Tibial nerve (tissue), 4 donors: ENCODE results near the gene ZFPM1. TPM values are rescaled to one million over a fixed set of nuclear protein-coding genes. Genes with fewer than 3 reads are reported as not detected.

Experiments
- DNase-seq, 2 donors: peaks; one replicate each; pipeline ENCODE4 v3.0.0-alpha.2; 2019; ENCODE audit warnings: low spot score in 2 of 2
- H3K27ac ChIP-seq, 4 donors: fragments of 200-600 bp; sonication (generic) in 3 of 4; one replicate each; pipeline ENCODE4 v1.5.1; 2017 to 2019; ENCODE audit warnings: mild to moderate bottlenecking in 1 of 4
- H3K27me3 ChIP-seq, 2 donors: fragments of 200-600 bp; sonication (generic) in 1 of 2; one replicate each; pipeline versions ENCODE4 v1.5.1 to v1.6.0; 2017 to 2019
- H3K36me3 ChIP-seq, 3 donors: fragments of 200-600 bp; sonication (generic); one replicate each; pipeline ENCODE4 v1.5.1; 2018 to 2019
- H3K4me1 ChIP-seq, 4 donors: fragments of 200-600 bp; sonication (generic) in 3 of 4; one replicate each; pipeline ENCODE4 v1.5.1; 2017 to 2019
- H3K4me3 ChIP-seq, 4 donors: fragments of 200-600 bp; sonication (generic) in 3 of 4; one replicate each; pipeline ENCODE4 v1.5.1; 2017 to 2019; ENCODE audit warnings: mild to moderate bottlenecking in 1 of 4, moderate library complexity in 1 of 4
- H3K9me3 ChIP-seq, 4 donors: fragments of 200-600 bp; sonication (generic) in 3 of 4; one replicate each; pipeline ENCODE4 v1.5.1; 2017 to 2019
- CTCF ChIP-seq, 5 experiments: fragments of 200-600 bp in 3 of 5; fragments of 450-650 bp in 2 of 5; sonication (generic) in 3 of 5; IDR thresholded peaks; one replicate each; pipeline ENCODE4 v1.5.1; 2016 to 2019; ENCODE audit warnings: antibody characterized with exemption in 5 of 5, mild to moderate bottlenecking in 3 of 5, moderate library complexity in 2 of 5
- EP300 ChIP-seq, 2 donors: sonication (generic); formaldehyde crosslinking; IDR thresholded peaks; one replicate each; pipeline ENCODE4 v1.6.1; 2017; ENCODE audit warnings: antibody characterized with exemption in 2 of 2, mild to moderate bottlenecking in 1 of 2
- POLR2A ChIP-seq, 2 donors: fragments of 450-650 bp; IDR thresholded peaks; one replicate each; pipeline ENCODE4 v1.6.1; 2017; ENCODE audit warnings: antibody characterized with exemption in 2 of 2, mild to moderate bottlenecking in 2 of 2, moderate library complexity in 2 of 2
- WGBS, 2 donors: methylation state at CpG; one replicate each; pipeline ENCODE4 v1.1.5; 2018; 5-methylcytosine and 5-hydroxymethylcytosine counted together
- total RNA-seq, 4 donors: library from RNA; depleted of rRNA; stranded (reverse); fragments of >200 nt; gene quantifications; one replicate each; pipeline ENCODE4 v1.1.0, GENCODE V29; 2016

ZFPM1 gene
- total RNA-seq, 4 donors from 2014 or later: 0.44 to 1.2 (median 0.71) TPM

GRCh38 chr16:88444826-88445582 lies 8.1 kb upstream of the ZFPM1 start:
- no peak overlapping the region for H3K4me3 ChIP-seq
- peaks cover 0 to 16% (median 0%) of the 10 kb centered on the region in 4 donors for H3K4me1 ChIP-seq
- no peaks in the 10 kb centered on the region for H3K36me3 ChIP-seq
- no peak for DNase-seq
- no peak overlapping the region for H3K27ac ChIP-seq
- no peaks in the 10 kb centered on the region for H3K9me3 ChIP-seq
- WGBS, 2 donors: 44 to 64% methylated on average over 25 to 27 of the region's 32 CpGs
- TF ChIP-seq POLR2A (IDR thresholded peaks at IDR 0.05) (no peak), EP300 (IDR thresholded peaks at IDR 0.05) (no peak)
- H3K27me3 ChIP-seq: peaks cover 0 to 14% of the 10 kb centered on the region in 2 donors

GRCh38 chr16:88445583-88445960 lies 7.5 kb upstream of the ZFPM1 start:
- no peak overlapping the region for H3K27ac ChIP-seq
- H3K4me3 ChIP-seq: no peak overlapping the region
- no peak for DNase-seq
- H3K27me3 ChIP-seq: peaks cover 0 to 14% of the 10 kb centered on the region in 2 donors
- TF ChIP-seq CTCF (IDR thresholded peaks at IDR 0.05) (no peak), POLR2A (IDR thresholded peaks at IDR 0.05) (no peak), EP300 (IDR thresholded peaks at IDR 0.05) (no peak)
- no peaks in the 10 kb centered on the region for H3K9me3 ChIP-seq
- no peaks in the 10 kb centered on the region for H3K36me3 ChIP-seq
- WGBS, 2 donors: 72 to 74% methylated on average over 25 of the region's 25 CpGs
- peaks cover 0 to 16% (median 0%) of the 10 kb centered on the region in 4 donors for H3K4me1 ChIP-seq

- Histone ChIP-seq H3K4me1 (peaks cover 0 to 16% (median 0%) of the 10 kb centered on the region in 4 donors), H3K36me3 (no peaks in the 10 kb centered on the region), H3K9me3 (no peaks in the 10 kb centered on the region), H3K27me3 (peaks cover 0 to 14% of the 10 kb centered on the region in 2 donors), H3K4me3 (no peak overlapping the region), H3K27ac (no peak overlapping the region)
- DNase-seq: no peak
- TF ChIP-seq POLR2A (IDR thresholded peaks at IDR 0.05): no peak
- TF ChIP-seq EP300 (IDR thresholded peaks at IDR 0.05): no peak
- no peak for TF ChIP-seq CTCF (IDR thresholded peaks at IDR 0.05)
- WGBS, 2 donors: 83 to 84% methylated on average over 22 to 23 of the region's 25 CpGs
Observed at GRCh38 chr16:88446061-88446460, 7.0 kb upstream of the ZFPM1 start.

GRCh38 chr16:88446736-88447135 lies 6.3 kb upstream of the ZFPM1 start:
- TF ChIP-seq POLR2A (IDR thresholded peaks at IDR 0.05) (no peak), CTCF (IDR thresholded peaks at IDR 0.05) (no peak), EP300 (IDR thresholded peaks at IDR 0.05) (no peak)
- 86 to 90% methylated on average over 24 to 26 of the region's 26 CpGs for WGBS, 2 donors
- H3K9me3 ChIP-seq: no peaks in the 10 kb centered on the region
- H3K4me3 ChIP-seq: no peak overlapping the region
- no peak for DNase-seq
- H3K27ac ChIP-seq: no peak overlapping the region
- H3K36me3 ChIP-seq: no peaks in the 10 kb centered on the region
- H3K27me3 ChIP-seq: peaks cover 0 to 14% of the 10 kb centered on the region in 2 donors
- H3K4me1 ChIP-seq: peaks cover 0 to 16% (median 0%) of the 10 kb centered on the region in 4 donors

- H3K4me3 ChIP-seq: no peak overlapping the region
- TF ChIP-seq EP300 (IDR thresholded peaks at IDR 0.05) (no peak), POLR2A (IDR thresholded peaks at IDR 0.05) (no peak), CTCF (IDR thresholded peaks at IDR 0.05) (no peak)
- H3K27me3 ChIP-seq: peaks cover 0 to 4% of the 10 kb centered on the region in 2 donors
- WGBS, 2 donors: 40 to 55% methylated on average over 5 of the region's 5 CpGs
- peaks cover 0 to 22% (median 3%) of the 10 kb centered on the region in 4 donors for H3K4me1 ChIP-seq
- DNase-seq: no peak
- H3K27ac ChIP-seq: no peak overlapping the region
- H3K36me3 ChIP-seq: no peaks in the 10 kb centered on the region
- no peaks in the 10 kb centered on the region for H3K9me3 ChIP-seq
Observed at GRCh38 chr16:88447881-88448280, 5.2 kb upstream of the ZFPM1 start.
